Kidney capillary endothelial cell (primary cell): ENCODE results near the gene KCNB1.
"Not testable (repeated sequence)": the region's sequence is repeated elsewhere in the genome, so short reads cannot be mapped to it uniquely, and the experiment has no call there.

Experiments used
- DNase-seq: peaks from one replicate; pipeline ENCODE4 v3.0.0-alpha.2; 2018; ENCODE audit warnings: low spot score

Gene KCNB1

DNA sequence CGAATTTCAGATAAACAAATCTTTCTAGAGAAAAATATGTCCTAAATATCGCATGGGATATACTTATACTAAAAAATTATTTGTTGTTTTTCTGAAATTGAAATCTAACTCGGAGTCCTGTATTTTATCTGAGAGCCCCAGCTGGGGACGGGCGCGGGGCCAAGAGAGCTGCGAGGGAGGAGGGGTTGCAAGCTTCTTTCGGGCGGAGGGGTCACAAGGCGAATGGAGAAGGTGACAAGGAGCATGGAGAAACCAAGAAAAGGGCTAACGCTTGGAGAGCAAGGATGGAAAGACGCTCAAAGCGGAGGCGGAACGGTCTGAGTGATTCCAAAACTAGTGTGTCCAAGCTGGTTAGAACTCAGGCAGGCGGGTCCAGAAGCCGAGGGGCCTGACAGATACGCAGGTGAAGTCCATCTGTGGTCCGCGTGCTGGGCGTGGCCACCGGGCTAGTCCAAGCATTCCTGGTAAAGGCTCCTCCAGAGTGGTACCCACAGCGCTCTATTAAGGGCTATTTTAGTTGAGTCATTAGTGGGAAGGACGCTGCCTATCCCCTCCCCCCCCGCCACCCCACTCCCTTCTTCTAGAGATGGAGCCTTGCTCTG lies 163.2 kb downstream of the KCNB1 start:
- DNase-seq, result no peak

DNA sequence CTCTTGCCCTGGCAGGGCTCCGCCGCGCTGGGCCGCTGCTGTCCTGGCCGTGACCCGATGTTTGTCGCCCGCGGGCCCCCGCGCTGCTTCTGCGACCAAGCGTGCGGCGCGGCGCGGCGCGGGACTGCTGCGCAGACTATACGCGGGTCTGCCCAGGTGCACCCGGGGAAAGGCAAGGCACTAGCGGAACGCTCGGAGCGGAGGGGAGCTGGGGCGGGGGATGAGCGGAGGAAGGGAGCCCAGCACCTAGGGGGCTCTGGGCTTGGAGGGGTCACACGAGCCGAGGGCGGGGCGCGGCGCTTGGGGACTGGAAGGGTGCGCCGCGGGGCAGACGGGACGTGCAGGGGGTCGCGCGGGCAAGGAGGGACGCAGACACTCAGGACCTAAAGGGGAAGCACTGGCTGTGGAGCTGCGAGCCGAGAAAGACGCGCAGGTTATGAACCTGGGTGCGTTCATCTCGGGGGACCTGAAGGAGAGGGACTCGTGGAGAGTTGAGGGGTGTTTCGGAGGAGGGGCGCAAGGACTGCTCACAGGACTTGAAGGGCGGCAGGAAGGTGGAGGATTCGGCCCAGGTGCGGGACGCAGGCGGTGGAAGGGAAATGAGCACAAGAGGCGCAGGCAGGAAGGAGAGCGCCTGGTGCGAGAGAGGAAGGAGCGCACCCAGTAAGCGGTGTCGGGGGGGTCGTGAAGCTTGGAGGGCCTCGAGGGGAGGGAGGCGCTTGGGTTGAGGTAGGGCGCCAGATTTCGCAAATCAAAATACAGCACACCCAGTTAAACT lies 163.8 kb downstream of the KCNB1 start:
- no peak for DNase-seq

DNA sequence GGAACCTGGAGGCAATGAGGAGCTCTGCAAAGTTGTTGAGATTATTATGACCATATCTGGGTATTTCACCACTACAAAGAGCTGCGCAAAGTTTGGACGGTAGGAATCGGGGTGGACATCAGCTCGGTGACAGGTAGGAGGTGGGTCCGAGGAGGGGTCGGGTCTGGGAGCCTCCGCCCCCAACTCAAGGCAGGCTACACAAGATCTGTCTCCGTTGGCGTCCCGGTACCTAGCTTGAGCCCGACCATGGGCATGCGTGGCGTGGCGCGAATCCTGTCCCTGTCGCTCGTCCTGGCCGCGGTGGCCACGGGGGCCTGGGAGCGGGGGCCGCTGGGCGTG lies 164.4 kb downstream of the KCNB1 start:
- DNase-seq, result no peak

DNA sequence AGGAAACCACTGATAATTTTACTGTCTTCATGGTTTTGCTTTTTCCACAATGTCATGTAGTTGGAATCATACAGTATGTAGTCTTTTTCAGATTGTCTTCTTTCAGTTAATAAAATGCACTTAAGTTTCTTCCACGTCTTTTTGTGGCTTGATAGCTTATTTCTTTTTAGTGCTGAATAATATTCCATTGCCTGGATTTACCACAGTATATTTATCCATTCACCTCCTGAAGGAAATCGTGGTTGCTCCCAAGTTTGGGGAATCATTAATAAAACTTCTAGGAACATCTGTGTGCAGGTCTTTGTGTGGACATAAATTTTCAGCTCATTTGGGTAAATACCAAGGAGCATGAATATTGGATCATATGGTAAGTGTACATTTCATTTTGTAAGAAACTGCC lies 165.8 kb downstream of the KCNB1 start:
- DNase-seq, result no peak

DNA sequence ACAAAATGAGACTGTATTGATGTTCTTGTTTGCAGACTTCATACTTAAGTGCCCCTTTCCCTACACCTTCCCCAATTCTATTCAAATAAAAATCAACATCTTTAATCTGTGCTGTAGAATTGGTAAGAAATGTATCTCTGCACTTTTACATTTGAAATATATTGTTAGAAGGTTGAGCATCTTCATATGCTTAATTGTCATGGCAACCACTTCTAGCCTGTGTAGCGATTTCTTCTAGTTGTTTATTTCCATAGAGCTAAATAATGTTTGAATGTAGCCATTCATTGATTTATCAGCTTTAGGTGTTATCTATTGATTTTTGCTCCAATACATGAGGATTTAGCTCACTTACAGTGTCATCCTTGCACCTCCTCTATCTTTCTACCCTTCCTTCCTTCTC lies 166.9 kb downstream of the KCNB1 start:
- DNase-seq, result no peak

DNA sequence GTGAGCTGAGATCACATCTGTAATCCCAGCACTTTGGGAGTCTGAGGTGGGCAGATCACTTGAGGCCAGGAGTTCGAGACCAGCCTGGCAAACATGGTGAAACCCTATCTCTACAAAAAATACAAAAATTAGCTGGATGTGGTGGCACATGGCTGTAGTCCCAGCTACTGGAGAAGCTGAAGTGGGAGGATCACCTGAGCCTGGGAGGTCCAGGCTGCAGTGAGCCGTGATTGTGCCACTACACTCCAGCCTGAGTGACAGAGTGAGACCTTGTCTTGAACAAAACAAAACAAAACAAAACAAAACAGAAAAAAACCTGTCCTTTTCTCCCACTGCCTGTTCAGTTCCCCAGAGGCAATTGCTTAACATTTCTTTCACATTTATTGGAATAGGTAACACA lies 168.4 kb downstream of the KCNB1 start:
- not testable (repeated sequence) for DNase-seq
